Medulla oblongata (tissue), 1 donor: ENCODE results near the gene OXNAD1.

Source experiments
- DNase-seq: peaks from one replicate; pipeline ENCODE4 v3.0.0-alpha.2; 2015; ENCODE audit errors: extremely low spot score

The OXNAD1 gene

DNA sequence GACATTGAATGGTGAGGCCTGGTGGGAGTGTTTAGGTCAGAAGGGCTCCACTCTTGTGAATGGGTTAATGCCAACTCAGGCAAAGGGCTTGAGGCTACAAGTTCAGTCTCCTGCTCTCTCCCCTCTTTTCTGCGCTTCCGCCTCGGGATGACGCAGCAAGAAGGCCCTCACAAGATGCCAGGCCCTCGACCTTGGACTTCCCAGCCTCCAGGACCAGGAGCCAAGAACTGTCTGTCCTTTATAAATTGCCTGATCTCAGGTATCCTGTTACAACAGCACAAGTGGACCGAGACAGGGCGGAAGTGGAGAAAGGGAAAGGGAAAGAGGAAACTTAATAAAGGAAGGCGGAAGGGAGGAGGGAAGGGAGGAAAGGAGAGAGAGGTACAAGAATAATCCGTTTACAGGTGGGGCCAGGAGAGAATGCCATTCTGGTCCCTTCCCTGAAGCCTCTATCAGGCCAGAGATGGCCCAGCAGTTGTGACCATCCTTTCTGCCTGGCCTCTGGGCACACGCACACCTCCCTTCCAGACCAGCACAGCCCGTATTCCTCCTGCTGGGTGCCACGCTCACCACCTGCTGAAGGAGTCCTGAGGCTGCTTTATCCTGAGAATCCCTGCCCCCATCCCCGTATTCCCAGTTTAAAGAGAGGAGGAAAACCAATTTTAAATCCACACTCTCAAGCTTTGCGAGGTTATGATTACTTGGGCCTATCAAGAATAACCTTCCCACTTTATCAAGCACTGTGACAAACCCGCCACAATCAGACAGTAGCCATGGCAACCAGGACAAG lies 64.2 kb downstream of the OXNAD1 start:
- no peak for DNase-seq

DNA sequence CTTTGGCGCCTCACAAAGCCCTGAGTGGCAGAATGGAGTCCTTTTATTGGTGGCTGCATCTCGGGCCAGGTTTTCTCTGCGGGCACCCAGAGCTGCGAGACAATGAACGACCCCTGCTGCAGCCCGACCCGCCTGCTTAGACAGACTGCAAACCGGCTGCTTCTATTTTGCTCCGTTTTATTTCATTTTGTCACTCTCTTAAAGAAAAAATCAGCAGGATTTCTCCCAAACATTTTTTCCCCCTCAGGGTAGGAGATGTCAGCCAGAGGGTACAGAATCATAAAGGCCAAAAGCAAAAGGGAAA lies 64.8 kb downstream of the OXNAD1 start:
- no peak for DNase-seq

DNA sequence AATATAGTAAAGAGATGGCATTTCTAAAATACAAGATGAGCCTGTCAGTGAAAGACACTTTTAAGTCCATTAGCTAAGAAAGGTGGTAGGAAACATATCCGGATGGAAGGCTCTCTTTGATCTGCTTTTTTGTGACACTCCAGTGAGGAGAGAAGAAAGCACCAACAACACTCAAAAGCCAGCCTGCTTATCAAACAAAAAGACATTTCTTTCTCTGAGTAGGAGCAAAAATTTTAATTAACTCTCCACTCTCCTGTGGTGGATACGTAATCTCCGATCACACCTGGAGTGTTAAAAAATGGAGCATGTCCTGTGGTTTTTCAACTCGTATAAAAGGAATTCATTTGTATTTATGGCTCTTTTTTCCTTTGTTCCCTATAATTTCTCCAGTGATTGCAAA lies 65.3 kb downstream of the OXNAD1 start:
- DNase-seq, result no peak

DNA sequence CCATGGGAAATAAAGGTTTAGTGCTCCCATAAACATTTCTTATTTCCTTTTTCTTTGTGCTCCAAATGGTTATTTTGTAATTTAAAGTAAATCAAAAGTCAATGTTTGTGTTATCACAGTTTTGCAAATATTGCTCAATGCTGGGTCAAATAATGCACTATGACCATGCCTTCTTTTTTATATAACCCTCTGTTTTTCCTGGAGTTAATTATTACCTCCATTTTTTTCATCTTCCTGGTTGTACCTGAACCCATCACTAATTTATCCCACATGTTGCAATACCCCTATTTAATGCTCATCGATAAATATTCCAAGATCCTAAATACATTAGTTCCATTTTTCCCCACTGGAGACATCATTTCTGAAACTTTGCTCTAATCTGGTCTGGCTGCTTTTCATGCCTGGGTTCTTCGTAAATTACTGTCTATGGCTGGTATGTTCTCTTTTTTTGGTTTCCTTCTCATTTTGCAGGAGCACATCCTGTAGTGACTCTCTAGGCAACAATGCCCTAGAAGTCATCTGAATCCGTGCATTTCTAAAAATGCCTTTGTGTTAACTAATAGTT lies 66.4 kb downstream of the OXNAD1 start:
- no peak for DNase-seq

DNA sequence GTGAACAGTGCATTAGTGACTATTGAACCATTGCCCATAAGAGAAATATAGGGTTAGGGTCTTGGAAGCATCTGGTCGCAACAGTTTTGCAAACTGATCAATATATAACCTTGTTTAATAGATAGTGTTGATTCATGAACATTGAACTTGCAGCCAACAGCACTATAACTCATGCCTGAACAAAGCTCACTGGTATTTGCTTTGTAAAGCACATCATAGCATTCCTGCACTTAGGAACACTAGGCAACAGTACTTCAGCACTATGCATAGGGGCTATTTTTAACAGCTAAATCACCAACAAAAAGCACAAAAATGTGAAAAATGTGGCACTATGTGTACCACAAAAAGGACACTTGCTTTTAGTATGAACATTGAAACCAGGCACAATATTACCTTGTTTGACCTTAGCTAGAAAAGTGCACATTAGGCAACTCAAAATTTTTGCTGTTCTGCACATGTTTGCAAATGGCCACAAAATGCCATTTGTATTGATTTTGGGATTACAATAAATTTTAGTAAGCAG lies 68.0 kb downstream of the OXNAD1 start:
- no peak for DNase-seq

DNA sequence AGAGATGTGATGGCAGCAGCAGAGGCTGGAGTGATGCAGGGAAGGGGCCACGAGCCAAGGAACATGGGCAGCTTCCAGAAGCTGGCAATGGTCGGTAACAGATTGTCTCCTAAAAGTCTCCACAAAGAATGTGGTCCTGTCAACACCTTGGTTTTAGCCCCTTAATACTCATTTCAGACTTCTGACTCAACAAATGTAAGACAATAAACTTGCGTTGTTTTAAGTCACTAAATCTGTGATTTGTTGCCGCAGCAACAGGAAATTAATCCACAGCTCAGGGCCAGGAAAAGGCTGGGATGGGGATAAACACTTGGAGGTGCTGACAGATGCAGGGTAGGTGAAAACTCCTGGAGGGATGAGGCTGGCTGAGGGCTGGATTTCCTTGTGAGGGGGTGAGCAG lies 69.9 kb downstream of the OXNAD1 start:
- DNase-seq, result no peak

DNA sequence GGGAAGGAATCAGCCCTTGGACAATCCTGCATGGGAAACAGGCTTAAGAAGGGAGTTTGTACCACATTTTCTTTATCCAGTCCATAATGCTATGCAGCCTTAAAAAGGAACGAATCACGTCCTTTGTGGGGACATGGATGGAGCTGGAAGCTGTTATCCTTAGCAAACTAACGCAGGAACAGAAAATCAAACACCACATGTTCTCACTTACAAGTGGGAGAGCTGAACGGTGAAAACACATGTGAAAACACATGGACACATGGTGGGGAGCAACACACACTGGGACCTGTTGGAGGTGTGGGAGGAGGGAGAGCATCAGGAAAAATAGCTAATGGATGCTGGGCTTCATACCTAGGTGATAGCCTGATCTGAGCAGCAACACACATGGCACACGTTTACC lies 70.3 kb downstream of the OXNAD1 start:
- DNase-seq, result no peak

DNA sequence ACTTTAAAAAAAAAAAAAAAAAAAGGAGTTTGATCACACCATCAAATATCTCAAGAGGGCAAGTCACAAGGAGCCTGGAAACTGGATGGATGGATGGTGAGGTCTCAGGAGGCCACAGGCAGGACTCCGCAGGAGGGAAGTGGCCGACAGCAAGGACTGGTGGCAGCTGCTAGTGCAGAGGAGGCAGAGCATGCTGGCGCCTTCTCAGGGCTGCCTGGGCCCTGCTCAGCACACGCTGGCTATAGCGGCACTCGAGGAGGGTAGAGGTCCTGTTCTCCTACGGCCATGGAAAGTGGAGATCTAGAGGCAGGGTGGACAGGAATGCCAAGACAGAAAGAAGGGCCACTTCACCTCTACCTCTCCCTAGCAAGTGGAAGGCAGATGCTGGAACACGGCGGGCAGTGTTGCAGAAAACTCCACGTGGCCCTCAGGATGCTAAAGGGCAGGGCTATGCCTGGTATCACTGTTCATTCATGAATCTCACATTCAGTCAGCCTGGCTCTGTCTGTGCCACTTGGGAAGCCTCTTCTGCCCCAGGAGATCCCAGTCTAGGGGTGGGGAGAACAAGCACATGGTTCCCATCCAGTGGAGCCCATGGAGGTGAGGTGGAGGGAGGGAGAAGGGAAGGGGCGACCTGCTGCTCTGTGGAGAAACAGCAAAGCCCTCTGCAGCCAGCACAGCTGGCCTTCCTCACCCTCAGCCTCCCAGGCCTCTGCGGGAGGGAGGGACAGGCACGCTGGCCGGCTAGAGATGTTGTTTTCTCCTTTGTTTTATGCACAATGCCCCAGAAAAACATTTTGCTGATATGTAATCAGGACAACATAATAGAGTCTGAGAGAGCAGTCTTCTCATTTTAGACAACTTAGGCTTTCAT lies 71.0 kb downstream of the OXNAD1 start:
- no peak for DNase-seq

DNA sequence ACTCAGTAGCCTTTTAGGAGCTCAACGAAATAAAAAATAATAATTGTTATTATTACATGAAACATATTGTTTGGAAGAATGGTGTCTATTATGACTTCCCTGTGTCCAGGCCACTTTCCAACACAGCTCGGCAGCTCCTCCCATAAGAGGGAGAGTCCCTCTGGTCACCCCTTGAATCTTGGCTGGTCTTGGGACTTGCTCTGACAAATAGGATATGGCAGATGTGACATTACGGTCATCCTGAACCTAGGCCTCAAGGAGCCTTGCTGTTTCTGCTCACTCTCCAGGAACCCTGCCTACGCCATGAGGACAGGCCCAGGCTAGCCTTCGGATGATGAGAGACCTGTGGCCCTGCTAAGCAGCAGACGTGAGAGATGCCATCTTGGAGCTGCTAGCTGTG lies 71.8 kb downstream of the OXNAD1 start:
- DNase-seq, result no peak

DNA sequence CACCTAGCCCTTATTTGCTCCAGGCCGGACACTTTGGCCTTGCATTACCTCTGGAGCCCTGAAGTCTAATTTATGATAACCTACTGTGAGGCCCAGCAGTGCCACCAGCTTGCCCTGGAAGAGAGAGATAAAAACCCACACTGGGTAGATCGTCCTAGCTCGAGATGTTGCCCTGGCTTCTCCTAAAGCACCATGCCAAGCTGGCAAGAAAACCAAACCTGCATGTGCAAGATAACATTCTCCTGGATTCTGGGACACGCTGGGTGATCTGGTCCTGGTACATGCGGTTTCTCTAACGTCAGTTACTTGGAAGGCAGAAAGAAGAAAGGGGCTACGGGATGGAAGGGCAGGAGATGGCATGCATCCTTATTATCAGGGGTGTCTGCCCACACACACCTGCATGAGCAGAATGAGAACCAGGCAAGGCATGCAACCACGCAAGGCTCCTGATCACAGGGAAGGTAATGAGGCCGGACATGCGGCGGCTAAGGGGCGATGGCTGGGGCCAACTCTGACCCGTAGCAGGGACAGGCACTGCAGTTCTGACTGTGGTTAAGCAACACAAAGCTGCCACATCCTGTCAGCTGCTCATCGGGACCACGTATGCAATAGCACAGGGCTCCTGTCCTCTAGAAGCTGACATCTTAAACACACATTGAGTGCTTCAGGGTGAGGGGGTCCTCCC lies 73.0 kb downstream of the OXNAD1 start:
- DNase-seq, result no peak

DNA sequence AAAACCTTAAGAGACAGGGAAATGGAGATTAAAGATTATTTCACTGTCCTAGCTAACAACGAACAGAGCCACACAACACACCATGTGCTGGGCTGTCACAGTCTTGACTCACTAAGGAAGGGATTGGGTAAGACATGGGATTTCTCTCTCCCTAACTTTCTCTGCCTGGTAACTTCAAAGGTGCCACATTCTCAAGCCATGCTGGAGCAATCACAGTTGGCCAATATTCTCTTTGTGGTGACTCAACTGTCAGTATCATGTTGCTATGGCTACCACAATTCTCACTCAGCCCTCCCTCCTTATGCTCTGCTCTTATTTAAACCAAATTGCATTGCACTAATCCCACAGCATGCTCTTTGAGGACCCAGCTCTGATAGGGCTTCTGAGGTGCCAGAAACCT lies 74.0 kb downstream of the OXNAD1 start:
- DNase-seq, result no peak

DNA sequence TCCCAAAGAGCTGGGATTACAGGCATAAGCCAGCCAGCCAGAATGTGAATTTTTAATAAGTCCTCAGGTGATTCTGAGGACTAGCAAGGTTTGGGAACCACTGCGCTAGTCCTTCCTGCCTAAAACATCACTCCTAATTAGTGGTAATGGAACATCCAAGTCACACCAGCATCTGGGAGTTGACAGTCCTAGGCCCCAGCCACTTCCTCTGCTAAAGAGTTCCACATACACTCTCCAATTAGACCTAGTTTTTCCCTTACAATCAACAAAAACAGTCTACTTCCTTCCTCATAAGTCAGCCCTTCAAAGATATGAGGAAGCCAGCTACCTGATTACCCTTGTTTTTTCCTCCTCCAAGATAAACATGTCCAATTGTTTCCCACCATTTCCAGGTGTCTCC lies 78.1 kb downstream of the OXNAD1 start:
- DNase-seq, result no peak

DNA sequence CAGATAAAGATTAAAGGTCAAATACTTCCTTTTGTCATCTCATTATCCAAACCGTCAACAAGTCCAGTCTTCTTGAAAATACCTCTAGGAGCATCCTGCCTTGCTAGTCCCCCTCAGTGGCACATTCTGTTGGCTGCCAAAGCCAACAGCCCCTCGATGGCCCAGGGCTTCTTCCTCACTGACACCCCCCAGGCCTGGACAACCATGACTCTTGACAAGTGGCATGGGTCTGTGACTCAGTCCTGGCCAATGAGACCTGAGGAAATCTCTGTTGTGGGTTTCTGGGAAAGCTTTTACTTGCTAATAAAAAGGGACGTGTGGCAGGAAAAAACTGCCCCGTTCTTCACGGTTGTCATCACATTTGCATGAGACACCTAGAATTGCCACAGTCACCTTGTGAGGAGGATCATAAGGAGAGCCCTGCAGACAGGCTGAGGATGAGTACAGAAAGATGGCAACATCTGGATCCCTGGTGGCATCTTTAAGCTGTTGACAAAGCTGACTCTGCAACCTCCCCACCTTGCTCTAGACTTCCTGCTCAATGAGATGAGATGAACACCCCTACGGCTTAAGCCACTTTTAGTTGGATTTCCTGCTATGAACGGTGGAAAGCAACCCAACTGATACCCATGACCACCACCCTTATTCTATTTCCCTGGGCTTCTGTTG lies 81.5 kb downstream of the OXNAD1 start:
- DNase-seq, result no peak

DNA sequence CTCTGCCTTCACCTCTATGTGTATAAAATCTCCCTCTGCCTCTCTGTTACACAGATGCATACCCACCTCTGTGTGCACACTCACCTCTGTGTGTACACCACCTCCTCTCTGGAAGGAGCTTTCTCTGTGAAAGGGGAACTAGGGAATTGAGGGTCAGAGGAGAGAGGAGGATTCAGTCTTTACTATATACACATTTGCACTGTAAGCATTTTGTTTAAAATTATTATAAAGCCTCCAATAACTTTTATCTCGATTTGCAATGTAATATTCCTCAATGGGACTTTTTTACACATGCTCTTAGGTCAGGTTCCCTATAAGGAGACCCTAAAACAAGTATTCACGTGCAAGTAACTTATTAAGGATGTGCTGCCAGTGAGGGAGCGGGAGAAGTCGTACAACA lies 82.5 kb downstream of the OXNAD1 start:
- DNase-seq, result no peak

DNA sequence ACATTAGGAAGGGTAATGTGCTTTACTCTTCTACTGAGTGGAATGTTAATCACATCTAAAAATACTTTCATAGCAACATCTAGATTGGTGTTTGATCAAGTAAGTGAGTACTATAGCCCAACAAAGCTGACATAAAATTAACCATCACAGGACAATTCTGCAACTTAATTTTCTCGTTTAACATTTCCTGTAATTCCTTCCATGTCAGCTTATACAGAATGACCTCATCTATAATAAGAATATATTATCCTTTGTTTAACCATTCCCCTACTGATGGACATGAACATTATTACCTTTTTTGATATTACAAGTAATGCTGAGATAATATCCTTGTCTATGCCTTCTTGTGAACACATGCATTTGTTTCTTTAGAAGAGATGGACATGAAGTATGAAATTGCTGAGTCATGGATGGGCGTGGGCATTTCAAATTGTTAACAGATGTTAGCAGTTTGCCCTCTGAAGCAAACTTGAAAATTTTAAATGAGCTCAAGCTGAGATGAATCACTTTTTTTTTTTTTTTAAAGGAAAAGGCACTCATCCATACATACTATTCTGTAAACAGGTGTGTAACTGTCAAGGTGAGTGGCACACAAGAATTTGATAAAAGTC lies 85.1 kb downstream of the OXNAD1 start:
- DNase-seq, result no peak

DNA sequence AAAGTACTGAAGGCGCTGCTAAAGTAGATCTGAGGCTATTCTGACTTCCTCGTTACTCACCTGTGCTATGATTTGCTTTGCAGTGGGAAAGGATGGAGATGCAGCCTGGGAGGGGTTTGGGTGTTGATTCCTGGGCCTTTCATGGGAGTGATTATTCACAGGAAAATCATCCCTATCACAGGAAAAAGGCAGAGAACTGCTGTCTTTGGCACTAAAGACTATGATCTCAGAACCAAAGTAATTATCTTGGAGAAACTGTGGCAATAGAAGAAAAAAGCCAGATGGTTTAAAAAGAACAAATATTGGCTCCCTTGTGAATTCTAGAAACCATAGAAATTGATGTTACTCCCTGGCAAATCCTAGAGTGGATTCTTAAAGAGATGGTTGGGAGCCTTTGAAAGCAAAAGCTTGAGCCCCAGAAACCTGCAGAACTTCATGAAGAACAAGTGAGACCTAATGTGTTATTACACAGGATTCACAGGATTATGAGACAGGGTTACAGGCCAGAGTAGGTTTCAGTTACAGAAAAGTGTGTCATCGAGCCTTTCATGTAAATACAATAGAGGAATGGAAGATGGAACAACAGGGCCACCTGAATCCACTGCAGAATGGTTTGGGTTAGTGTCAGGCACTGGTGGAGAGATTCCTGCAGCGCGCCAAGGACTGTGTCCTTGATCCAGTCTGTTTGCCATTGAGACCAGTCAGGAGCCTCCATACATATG lies 85.7 kb downstream of the OXNAD1 start:
- DNase-seq, result no peak

DNA sequence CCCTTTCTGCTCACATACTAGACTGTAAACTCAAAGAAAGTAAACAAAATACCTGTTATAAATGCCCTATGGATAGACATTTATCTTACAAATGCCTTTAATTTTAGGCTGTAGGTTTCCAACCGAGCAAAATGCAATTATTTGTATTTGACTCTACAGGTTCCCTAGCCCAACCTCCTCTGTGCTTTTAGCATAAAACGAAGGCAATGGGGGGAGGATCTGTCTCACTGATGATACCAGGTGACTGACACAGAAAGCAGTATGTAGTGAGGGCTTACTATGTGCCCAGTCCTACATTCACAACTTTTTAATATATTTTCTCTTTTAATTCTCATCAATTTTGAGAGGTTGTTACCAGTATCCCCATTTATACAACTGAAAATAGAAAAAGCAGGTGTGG lies 87.4 kb downstream of the OXNAD1 start:
- DNase-seq, result no peak

DNA sequence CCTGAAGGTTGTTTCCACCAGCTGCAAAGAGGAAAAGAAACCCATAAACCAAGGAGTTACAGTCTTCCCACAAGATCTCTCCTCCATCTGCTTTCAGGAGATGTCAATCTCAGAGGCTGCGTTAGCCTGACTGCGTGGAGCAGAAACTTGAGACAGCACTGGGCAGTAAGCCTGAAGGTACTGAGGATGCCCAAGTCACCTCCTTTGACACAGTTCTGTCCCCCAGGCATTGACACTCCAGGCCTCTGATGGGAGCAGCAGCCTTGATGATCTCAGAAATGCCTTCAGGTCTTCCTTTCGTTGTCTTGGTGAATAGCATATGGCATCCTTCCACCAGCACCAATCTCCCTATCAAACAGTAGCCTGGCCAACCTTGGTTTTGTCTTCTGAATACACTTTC lies 89.3 kb downstream of the OXNAD1 start:
- DNase-seq, result no peak
